Measurements from ENCODE around the gene PGP. TPM values are rescaled to one million over a fixed set of nuclear protein-coding genes. Genes with fewer than 3 reads are reported as not detected.

Gene PGP
- total RNA-seq, 1 experiment from 2014 or later, result 38.3 TPM

- Histone ChIP-seq H3K4ac (ENCODE audit: low read depth, low read length) (no peak overlapping the region), H2AK5ac (ENCODE audit: insufficient read length, low read length) (no peak overlapping the region), H3K23ac (ENCODE audit: insufficient read length, low read depth, low read length) (no peak overlapping the region), H3K9me3 (ENCODE audit: control insufficient read depth, low read depth, low read length) (no peaks in the 10 kb centered on the region), H2BK15ac (ENCODE audit: low read depth, low read length) (no peak overlapping the region), H3K79me1 (ENCODE audit: insufficient read depth, low read depth, low read length, poor library complexity, severe bottlenecking) (no peaks in the 10 kb centered on the region), H3K4me1 (ENCODE audit: insufficient read depth, low read length) (no peaks in the 10 kb centered on the region), H3K9ac (ENCODE audit: extremely low read depth, insufficient read length, low read length) (no peak overlapping the region), H2BK120ac (ENCODE audit: low read depth, low read length, poor library complexity, severe bottlenecking) (no peak overlapping the region), H4K8ac (replicated peaks; ENCODE audit: insufficient read length, low read depth, low read length) (no peak overlapping the region), H3K4me2 (ENCODE audit: insufficient read depth, insufficient read length, low read length) (no peak overlapping the region), H2BK20ac (ENCODE audit: low read depth, low read length, poor library complexity, severe bottlenecking) (no peak overlapping the region), H3K27me3 (ENCODE audit: insufficient read depth, low read length) (no peaks in the 10 kb centered on the region), H3K18ac (ENCODE audit: insufficient read length, low read depth, low read length) (no peak overlapping the region), H4K91ac (ENCODE audit: insufficient read length, low read depth, low read length) (no peak overlapping the region), H3K14ac (ENCODE audit: insufficient read depth, low read length) (no peak overlapping the region), H4K20me1 (ENCODE audit: control insufficient read depth, insufficient read depth, insufficient read length) (no peaks in the 10 kb centered on the region), H4K5ac (ENCODE audit: insufficient read length, low read depth, low read length) (no peak overlapping the region), H3K27ac (ENCODE audit: insufficient read length, low read depth, low read length) (no peak overlapping the region), H3K56ac (ENCODE audit: insufficient read length, low read depth, low read length) (no peak overlapping the region), H3K79me2 (ENCODE audit: insufficient read depth, low read length) (no peaks in the 10 kb centered on the region), H2BK5ac (ENCODE audit: insufficient read length, low read length) (no peak overlapping the region), H3T11ph (ENCODE audit: low read length) (no peak overlapping the region), H2AFZ (ENCODE audit: low read length) (no peak overlapping the region), H2BK12ac (ENCODE audit: insufficient read length, low read depth, low read length) (no peak overlapping the region), H3K23me2 (ENCODE audit: insufficient read length, low read depth, low read length, poor library complexity, severe bottlenecking) (peaks cover 4% of the 10 kb centered on the region)
- TF ChIP-seq, protein P1, sequence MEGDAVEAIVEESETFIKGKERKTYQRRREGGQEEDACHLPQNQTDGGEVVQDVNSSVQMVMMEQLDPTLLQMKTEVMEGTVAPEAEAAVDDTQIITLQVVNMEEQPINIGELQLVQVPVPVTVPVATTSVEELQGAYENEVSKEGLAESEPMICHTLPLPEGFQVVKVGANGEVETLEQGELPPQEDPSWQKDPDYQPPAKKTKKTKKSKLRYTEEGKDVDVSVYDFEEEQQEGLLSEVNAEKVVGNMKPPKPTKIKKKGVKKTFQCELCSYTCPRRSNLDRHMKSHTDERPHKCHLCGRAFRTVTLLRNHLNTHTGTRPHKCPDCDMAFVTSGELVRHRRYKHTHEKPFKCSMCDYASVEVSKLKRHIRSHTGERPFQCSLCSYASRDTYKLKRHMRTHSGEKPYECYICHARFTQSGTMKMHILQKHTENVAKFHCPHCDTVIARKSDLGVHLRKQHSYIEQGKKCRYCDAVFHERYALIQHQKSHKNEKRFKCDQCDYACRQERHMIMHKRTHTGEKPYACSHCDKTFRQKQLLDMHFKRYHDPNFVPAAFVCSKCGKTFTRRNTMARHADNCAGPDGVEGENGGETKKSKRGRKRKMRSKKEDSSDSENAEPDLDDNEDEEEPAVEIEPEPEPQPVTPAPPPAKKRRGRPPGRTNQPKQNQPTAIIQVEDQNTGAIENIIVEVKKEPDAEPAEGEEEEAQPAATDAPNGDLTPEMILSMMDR (conservative IDR thresholded peaks at IDR 0.05), result no peak
- no peaks in the 10 kb centered on the region for H3K27me3 Mint-ChIP-seq (ENCODE audit: low read depth)
- H3K4me3 Mint-ChIP-seq, result no peak overlapping the region
- no CpG with 5 or more reads among the region's 21 CpGs for WGBS (ENCODE audit: extremely low coverage, insufficient read length, low lambda C conversion rate)
- H3K4me1 Mint-ChIP-seq, result no peaks in the 10 kb centered on the region
- H3K27ac Mint-ChIP-seq, result no peak overlapping the region
- H3K36me3 Mint-ChIP-seq (ENCODE audit: insufficient read depth in 1 of 3, low read depth in 3 of 3), result peaks cover 11 to 44% (median 41%) of the 10 kb centered on the region in 3 experiments
- no peaks in the 10 kb centered on the region for H3K9me3 Mint-ChIP-seq
- no peak for DNase-seq
These were observed 40.1 kb downstream of the PGP start for GRCh38 chr16:2174396-2175131.

Measured in H9 (cell line).